Endothelial cell of umbilical vein (primary cell): ENCODE results near the gene TENM4.

Source experiments
- CTCF ChIP-seq, 2 donors: IDR thresholded peaks; 1 replicate in 1 of 2; 2 replicates in 1 of 2; pipeline ENCODE4 v1.5.1; 2011; ENCODE audit warnings: low read length in 2 of 2, mild to moderate bottlenecking in 2 of 2, moderate library complexity in 2 of 2, control low read depth in 1 of 2, inconsistent platforms in 1 of 2, low read depth in 1 of 2; ENCODE audit not compliant: insufficient read depth in 1 of 2; ENCODE audit errors: extremely low read depth in 1 of 2
- EZH2 ChIP-seq: IDR thresholded peaks from 2 replicates; pipeline ENCODE4 v1.6.1; 2012; ENCODE audit warnings: borderline replicate concordance, low read depth, mild to moderate bottlenecking, moderate library complexity, low read length, inconsistent platforms; ENCODE audit not compliant: severe bottlenecking

GRCh38 chr11:79418241-79418640, 22.6 kb downstream of the TENM4 start:
- TF ChIP-seq EZH2 (no peak), CTCF (IDR thresholded peaks at IDR 0.05; ENCODE audit: extremely low read depth in 1 of 2, insufficient read depth in 1 of 2, low read depth in 1 of 2, low read length in 2 of 2) (no peak)
